Measurements from ENCODE around the gene GDPD4.

The GDPD4 gene

GRCh38 chr11:77322926-77323590 lies 21.6 kb upstream of the GDPD4 start:
- Histone ChIP-seq H2AFZ (ENCODE audit: low read depth) (no peak overlapping the region), H3K27me3 (ENCODE audit: insufficient read depth, low read depth) (no peaks in the 10 kb centered on the region), H3K9ac (no peak overlapping the region), H4K20me1 (ENCODE audit: insufficient read depth) (no peaks in the 10 kb centered on the region), H3K79me2 (ENCODE audit: insufficient read depth, low read depth) (no peaks in the 10 kb centered on the region), H3K27ac (no peak overlapping the region), H3K4me1 (ENCODE audit: low read depth, poor library complexity, severe bottlenecking) (no peaks in the 10 kb centered on the region), H3K4me3 (IDR thresholded peaks at IDR 0.05; ENCODE audit: insufficient read depth, low read depth, low read length) (no peak overlapping the region), H3K36me3 (ENCODE audit: insufficient read depth) (no peaks in the 10 kb centered on the region), H3K4me2 (no peak overlapping the region)
- TF ChIP-seq CTCF (conservative IDR thresholded peaks at IDR 0.05; ENCODE audit: low read depth, low read length): no peak

GRCh38 chr11:77322506-77322905 lies 21.0 kb upstream of the GDPD4 start:
- Histone ChIP-seq H2AFZ (ENCODE audit: low read depth) (no peak overlapping the region), H3K4me3 (IDR thresholded peaks at IDR 0.05; ENCODE audit: insufficient read depth, low read depth, low read length) (no peak overlapping the region), H3K27ac (no peak overlapping the region), H3K79me2 (ENCODE audit: insufficient read depth, low read depth) (no peaks in the 10 kb centered on the region), H3K4me1 (ENCODE audit: low read depth, poor library complexity, severe bottlenecking) (no peaks in the 10 kb centered on the region), H3K9ac (no peak overlapping the region), H3K27me3 (ENCODE audit: insufficient read depth, low read depth) (no peaks in the 10 kb centered on the region), H3K4me2 (no peak overlapping the region), H4K20me1 (ENCODE audit: insufficient read depth) (no peaks in the 10 kb centered on the region), H3K36me3 (ENCODE audit: insufficient read depth) (no peaks in the 10 kb centered on the region)
- no peak for TF ChIP-seq CTCF (conservative IDR thresholded peaks at IDR 0.05; ENCODE audit: low read depth, low read length)

GRCh38 chr11:77320351-77320750 lies 18.9 kb upstream of the GDPD4 start:
- Histone ChIP-seq H2AFZ (ENCODE audit: low read depth) (no peak overlapping the region), H3K4me2 (no peak overlapping the region), H3K4me3 (IDR thresholded peaks at IDR 0.05; ENCODE audit: insufficient read depth, low read depth, low read length) (no peak overlapping the region), H4K20me1 (ENCODE audit: insufficient read depth) (no peaks in the 10 kb centered on the region), H3K36me3 (ENCODE audit: insufficient read depth) (no peaks in the 10 kb centered on the region), H3K27me3 (ENCODE audit: insufficient read depth, low read depth) (no peaks in the 10 kb centered on the region), H3K27ac (no peak overlapping the region), H3K9ac (no peak overlapping the region), H3K79me2 (ENCODE audit: insufficient read depth, low read depth) (no peaks in the 10 kb centered on the region), H3K4me1 (ENCODE audit: low read depth, poor library complexity, severe bottlenecking) (no peaks in the 10 kb centered on the region)
- TF ChIP-seq CTCF (conservative IDR thresholded peaks at IDR 0.05; ENCODE audit: low read depth, low read length): no peak

GRCh38 chr11:77318600-77318999 lies 17.1 kb upstream of the GDPD4 start:
- Histone ChIP-seq H4K20me1 (ENCODE audit: insufficient read depth) (no peaks in the 10 kb centered on the region), H3K4me3 (IDR thresholded peaks at IDR 0.05; ENCODE audit: insufficient read depth, low read depth, low read length) (no peak overlapping the region), H2AFZ (ENCODE audit: low read depth) (no peak overlapping the region), H3K27me3 (ENCODE audit: insufficient read depth, low read depth) (no peaks in the 10 kb centered on the region), H3K79me2 (ENCODE audit: insufficient read depth, low read depth) (no peaks in the 10 kb centered on the region), H3K4me2 (no peak overlapping the region), H3K36me3 (ENCODE audit: insufficient read depth) (no peaks in the 10 kb centered on the region), H3K4me1 (ENCODE audit: low read depth, poor library complexity, severe bottlenecking) (no peaks in the 10 kb centered on the region), H3K9ac (no peak overlapping the region), H3K27ac (no peak overlapping the region)
- TF ChIP-seq CTCF (conservative IDR thresholded peaks at IDR 0.05; ENCODE audit: low read depth, low read length): no peak

All from KMS-11 (cell line).